ENCODE results near the gene TIPRL. TPM values are rescaled to one million over a fixed set of nuclear protein-coding genes. Genes with fewer than 3 reads are reported as not detected.
A peak's percentile ranks its signal among the peaks of the same experiment; 100 is the strongest.
"Not testable (repeated sequence)": the region's sequence is repeated elsewhere in the genome, so short reads cannot be mapped to it uniquely, and the experiment has no call there.

The TIPRL gene
- total RNA-seq, 2 donors from 2014 or later = 34.6 to 37.2 TPM

- H3K27me3 ChIP-seq = no peaks in the 10 kb centered on the region
- H3K4me3 ChIP-seq = no peak overlapping the region
- H3K9ac ChIP-seq (ENCODE audit: low read depth in 2 of 2, low read length in 2 of 2) = no peak overlapping the region
- no peak overlapping the region for H3K27ac ChIP-seq
- DNase-seq = no peak
- intact Hi-C loops (cut with DNase I) = no loop called here
- no peaks in the 10 kb centered on the region for H3K4me1 ChIP-seq
- no peaks in the 10 kb centered on the region for H3K36me3 ChIP-seq
- no peaks in the 10 kb centered on the region for H3K9me3 ChIP-seq
- no peak for TF ChIP-seq CTCF (IDR thresholded peaks at IDR 0.05)
These were observed 27.3 kb downstream of the TIPRL start for GRCh38 chr1:168206111-168206510.

GRCh38 chr1:168207673-168208072 lies 28.9 kb downstream of the TIPRL start:
- H3K36me3 ChIP-seq = not testable (repeated sequence)

GRCh38 chr1:168210312-168210711 lies 31.6 kb downstream of the TIPRL start:
- DNase-seq = peak; percentile 61
- intact Hi-C loops (cut with DNase I) = no loop called here
- H3K4me3 ChIP-seq = no peak overlapping the region
- H3K27ac ChIP-seq = peak overlapping the region; percentile 18
- H3K9me3 ChIP-seq = no peaks in the 10 kb centered on the region
- H3K27me3 ChIP-seq = no peaks in the 10 kb centered on the region
- no peak overlapping the region for H3K9ac ChIP-seq (ENCODE audit: low read depth in 2 of 2, low read length in 2 of 2)
- no peak for TF ChIP-seq CTCF (IDR thresholded peaks at IDR 0.05)
- no peaks in the 10 kb centered on the region for H3K4me1 ChIP-seq
- H3K36me3 ChIP-seq = no peaks in the 10 kb centered on the region

More at GRCh38 chr1:168207673-168208072, 28.9 kb downstream of the TIPRL start:
- H3K4me1 ChIP-seq; intact Hi-C loops (cut with DNase I); H3K4me3 ChIP-seq; H3K9ac ChIP-seq (ENCODE audit: low read depth in 2 of 2, low read length in 2 of 2); H3K27ac ChIP-seq; H3K9me3 ChIP-seq; DNase-seq; H3K27me3 ChIP-seq: not testable (repeated sequence)

- Histone ChIP-seq H3K4me3 (no peak overlapping the region), H3K9ac (ENCODE audit: low read depth in 2 of 2, low read length in 2 of 2) (no peak overlapping the region), H3K36me3 (no peaks in the 10 kb centered on the region), H3K27ac (no peak overlapping the region), H3K27me3 (no peaks in the 10 kb centered on the region), H3K9me3 (no peaks in the 10 kb centered on the region), H3K4me1 (no peaks in the 10 kb centered on the region)
- no peak for TF ChIP-seq CTCF (IDR thresholded peaks at IDR 0.05)
- intact Hi-C loops (cut with DNase I) = no loop called here
- DNase-seq = no peak
These were observed 34.6 kb downstream of the TIPRL start for GRCh38 chr1:168213349-168213748.

- Histone ChIP-seq H3K27ac (no peak overlapping the region), H3K9me3 (no peaks in the 10 kb centered on the region), H3K27me3 (no peaks in the 10 kb centered on the region), H3K36me3 (no peaks in the 10 kb centered on the region), H3K4me1 (no peaks in the 10 kb centered on the region), H3K4me3 (no peak overlapping the region), H3K9ac (ENCODE audit: low read depth in 2 of 2, low read length in 2 of 2) (no peak overlapping the region)
- no peak for DNase-seq
- TF ChIP-seq CTCF (IDR thresholded peaks at IDR 0.05) = no peak
- intact Hi-C loops (cut with DNase I) = no loop called here
These were observed 37.4 kb downstream of the TIPRL start for GRCh38 chr1:168216171-168216570.

- no peak overlapping the region for H3K27ac ChIP-seq
- no peak overlapping the region for H3K9ac ChIP-seq (ENCODE audit: low read depth in 2 of 2, low read length in 2 of 2)
- H3K4me3 ChIP-seq = no peak overlapping the region
- no peak for DNase-seq
- no peaks in the 10 kb centered on the region for H3K27me3 ChIP-seq
- H3K9me3 ChIP-seq = no peaks in the 10 kb centered on the region
- no peaks in the 10 kb centered on the region for H3K36me3 ChIP-seq
- H3K4me1 ChIP-seq = no peaks in the 10 kb centered on the region
- TF ChIP-seq CTCF (IDR thresholded peaks at IDR 0.05) = no peak
- intact Hi-C loops (cut with DNase I) = no loop called here
These were observed 38.9 kb downstream of the TIPRL start for GRCh38 chr1:168217664-168218063.

Data from colonic mucosa (tissue), 4 donors.